SJSA1 (cell line): ENCODE measurements around the gene TRIM15. TPM values are rescaled to one million over a fixed set of nuclear protein-coding genes. Genes with fewer than 3 reads are reported as not detected.
"Not testable (repeated sequence)": the region's sequence is repeated elsewhere in the genome, so short reads cannot be mapped to it uniquely, and the experiment has no call there.

Experiments
- DNase-seq, 2 experiments: peaks; one replicate each; pipeline ENCODE4 v3.0.0-alpha.2; 2015 to 2020; ENCODE audit warnings: low spot score in 2 of 2, low read depth in 1 of 2
- H3K27ac ChIP-seq: fragments of 250-450 bp; sonication (Bioruptor Pico); 2 replicates; pipeline ENCODE4 v1.5.1; 2020; ENCODE audit warnings: mild to moderate bottlenecking, moderate library complexity
- H3K27me3 ChIP-seq: fragments of 250-450 bp; sonication (Bioruptor Pico); replicated peaks from 2 replicates; pipeline ENCODE4 v1.5.1; 2020; ENCODE audit warnings: mild to moderate bottlenecking, moderate library complexity
- H3K36me3 ChIP-seq: fragments of 250-450 bp; sonication (Bioruptor Pico); 2 replicates; pipeline ENCODE4 v1.5.1; 2020; ENCODE audit warnings: mild to moderate bottlenecking
- H3K4me1 ChIP-seq: fragments of 250-450 bp; sonication (Bioruptor Pico); replicated peaks from 2 replicates; pipeline ENCODE4 v1.6.1; 2021; ENCODE audit warnings: mild to moderate bottlenecking
- H3K4me3 ChIP-seq: fragments of 250-450 bp; sonication (Bioruptor Pico); 2 replicates; pipeline ENCODE4 v1.5.1; 2020; ENCODE audit warnings: mild to moderate bottlenecking
- H3K9me3 ChIP-seq: fragments of 250-450 bp; sonication (Bioruptor Pico); replicated peaks from 2 replicates; pipeline ENCODE4 v1.5.1; 2020; ENCODE audit warnings: mild to moderate bottlenecking
- total RNA-seq: library from RNA; depleted of rRNA; stranded (reverse); fragments of >200 nt; shearing (Covaris generic); gene quantifications from 2 replicates; pipeline ENCODE4 v1.2.3, GENCODE V29; 2014

Gene TRIM15
- total RNA-seq, 1 experiment from 2014 or later = not detected

DNA sequence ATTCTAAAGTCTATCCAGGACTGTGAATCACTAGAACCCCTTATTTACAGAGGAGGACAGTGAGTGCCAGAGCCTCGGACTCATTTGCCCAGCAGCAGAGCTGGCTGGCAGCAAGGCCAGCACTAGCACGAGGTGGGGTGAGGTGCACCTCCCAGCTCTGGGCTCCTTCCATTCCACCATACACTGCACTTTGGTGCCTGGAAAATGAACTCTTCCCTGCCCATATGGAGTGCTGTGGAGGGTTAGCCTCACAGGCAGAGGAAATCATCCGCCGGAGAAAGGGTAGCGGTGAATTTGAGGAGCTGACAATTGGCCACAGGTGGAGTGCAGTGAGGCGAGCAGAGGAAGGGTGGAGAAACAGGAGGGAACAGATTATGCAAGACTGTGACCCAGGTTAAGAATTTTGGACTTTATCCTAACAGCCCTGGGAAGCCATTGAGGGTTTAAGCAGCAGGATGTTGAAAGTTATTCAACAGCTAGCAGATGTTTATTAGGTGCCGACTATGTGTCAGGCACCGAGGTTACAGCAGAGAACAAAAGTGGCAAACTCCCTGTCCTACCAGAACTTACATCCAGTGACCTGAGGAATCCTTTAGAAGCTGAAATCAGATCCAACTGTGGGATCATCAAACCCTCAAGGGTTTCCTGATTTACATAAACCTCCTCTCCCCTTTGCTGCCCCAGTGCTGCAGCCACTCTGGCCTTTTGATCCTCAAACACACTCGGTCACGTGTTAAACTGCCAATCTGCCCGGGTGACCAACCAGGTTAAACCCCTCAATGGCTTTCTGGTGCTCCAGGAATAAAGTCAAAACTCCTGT lies 43.7 kb downstream of the TRIM15 start:
- H3K4me3 ChIP-seq = no peak overlapping the region
- no peak overlapping the region for H3K27ac ChIP-seq
- peaks cover 42% of the 10 kb centered on the region for H3K36me3 ChIP-seq
- H3K9me3 ChIP-seq = no peaks in the 10 kb centered on the region
- no peak for DNase-seq
- H3K27me3 ChIP-seq = no peaks in the 10 kb centered on the region
- H3K4me1 ChIP-seq = peaks cover 27% of the 10 kb centered on the region

DNA sequence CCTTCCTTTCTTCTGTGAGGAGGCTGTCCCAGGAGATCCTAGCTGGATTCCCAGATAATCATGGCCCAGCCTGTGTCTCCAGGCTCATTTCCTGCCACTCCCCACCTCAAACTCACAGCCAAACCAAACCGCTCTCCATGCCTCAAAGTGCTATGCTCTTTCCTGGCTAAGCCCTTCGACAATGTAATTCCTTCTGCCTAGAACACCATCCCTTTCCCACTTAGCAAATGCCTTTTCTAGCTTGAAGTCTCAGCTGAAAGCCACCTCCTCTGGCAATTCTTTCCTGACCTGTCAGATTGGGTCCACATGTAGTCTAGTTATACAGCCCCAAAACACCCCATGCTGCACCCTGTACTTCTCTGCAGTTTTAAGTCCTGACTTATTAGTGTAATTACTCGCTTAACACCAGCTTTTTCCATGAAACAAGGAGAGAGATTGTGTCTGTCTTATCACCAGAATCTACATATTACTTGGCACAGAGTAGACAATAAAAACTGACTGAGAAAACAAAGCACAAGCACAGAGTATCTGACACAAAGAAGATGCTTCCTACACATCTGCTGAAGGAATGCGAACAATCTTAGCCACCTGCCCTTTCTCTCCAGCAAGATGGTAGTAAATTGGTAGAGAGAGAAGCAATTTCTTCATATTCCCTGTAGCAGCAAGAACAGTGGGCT lies 44.4 kb downstream of the TRIM15 start:
- H3K4me3 ChIP-seq = no peak overlapping the region
- no peak for DNase-seq

DNA sequence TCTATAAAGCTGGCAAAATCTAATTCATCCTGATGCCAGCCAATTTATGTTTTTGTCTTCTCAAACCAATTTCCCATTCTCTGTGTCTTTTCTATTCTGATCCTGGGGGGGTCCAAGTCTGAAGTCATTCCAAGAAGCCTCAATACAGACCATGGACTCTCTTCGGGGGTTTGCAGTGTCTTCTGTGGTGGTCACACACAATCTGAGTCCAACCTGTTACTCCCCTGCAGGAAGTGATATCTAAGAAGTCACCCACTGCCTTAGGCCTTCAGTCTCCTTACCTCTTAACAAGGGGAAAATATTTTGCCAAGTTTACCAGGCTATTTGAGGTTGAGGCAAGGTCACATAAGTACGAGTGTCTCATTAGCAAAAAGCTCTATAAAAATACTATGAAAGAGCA lies 48.0 kb downstream of the TRIM15 start:
- Histone ChIP-seq H3K27ac (no peak overlapping the region), H3K4me3 (no peak overlapping the region), H3K36me3 (peaks cover 37% of the 10 kb centered on the region), H3K27me3 (no peaks in the 10 kb centered on the region), H3K4me1 (peaks cover 41% of the 10 kb centered on the region), H3K9me3 (no peaks in the 10 kb centered on the region)
- no peak for DNase-seq

More for the DNA sequence above, 44.4 kb downstream of the TRIM15 start:
- Histone ChIP-seq H3K27me3 (no peaks in the 10 kb centered on the region), H3K9me3 (no peaks in the 10 kb centered on the region), H3K4me1 (peaks cover 30% of the 10 kb centered on the region), H3K36me3 (peaks cover 42% of the 10 kb centered on the region), H3K27ac (no peak overlapping the region)

DNA sequence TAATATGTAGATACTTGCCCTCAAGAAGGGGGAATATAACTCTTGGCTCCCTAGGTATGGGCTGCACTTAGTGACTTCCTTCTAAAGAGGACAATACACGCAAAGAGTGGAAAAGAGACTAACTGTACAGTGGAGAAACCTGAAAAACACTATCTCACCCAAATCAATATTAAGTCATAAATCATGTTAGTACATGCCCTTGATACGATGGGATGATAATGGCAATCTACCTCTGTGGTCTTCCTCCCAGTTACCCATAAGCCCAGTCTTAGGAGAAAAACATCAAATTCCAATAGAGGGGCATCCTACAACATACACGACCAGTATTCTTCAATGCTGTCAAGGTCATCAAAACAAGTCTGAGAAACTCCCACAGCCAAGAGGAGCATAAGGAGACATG lies 48.6 kb downstream of the TRIM15 start:
- no peaks in the 10 kb centered on the region for H3K27me3 ChIP-seq
- no peak overlapping the region for H3K27ac ChIP-seq
- H3K36me3 ChIP-seq = peaks cover 34% of the 10 kb centered on the region
- H3K9me3 ChIP-seq = no peaks in the 10 kb centered on the region
- peaks cover 40% of the 10 kb centered on the region for H3K4me1 ChIP-seq
- DNase-seq = no peak
- H3K4me3 ChIP-seq = peak overlapping the region; percentile 76

DNA sequence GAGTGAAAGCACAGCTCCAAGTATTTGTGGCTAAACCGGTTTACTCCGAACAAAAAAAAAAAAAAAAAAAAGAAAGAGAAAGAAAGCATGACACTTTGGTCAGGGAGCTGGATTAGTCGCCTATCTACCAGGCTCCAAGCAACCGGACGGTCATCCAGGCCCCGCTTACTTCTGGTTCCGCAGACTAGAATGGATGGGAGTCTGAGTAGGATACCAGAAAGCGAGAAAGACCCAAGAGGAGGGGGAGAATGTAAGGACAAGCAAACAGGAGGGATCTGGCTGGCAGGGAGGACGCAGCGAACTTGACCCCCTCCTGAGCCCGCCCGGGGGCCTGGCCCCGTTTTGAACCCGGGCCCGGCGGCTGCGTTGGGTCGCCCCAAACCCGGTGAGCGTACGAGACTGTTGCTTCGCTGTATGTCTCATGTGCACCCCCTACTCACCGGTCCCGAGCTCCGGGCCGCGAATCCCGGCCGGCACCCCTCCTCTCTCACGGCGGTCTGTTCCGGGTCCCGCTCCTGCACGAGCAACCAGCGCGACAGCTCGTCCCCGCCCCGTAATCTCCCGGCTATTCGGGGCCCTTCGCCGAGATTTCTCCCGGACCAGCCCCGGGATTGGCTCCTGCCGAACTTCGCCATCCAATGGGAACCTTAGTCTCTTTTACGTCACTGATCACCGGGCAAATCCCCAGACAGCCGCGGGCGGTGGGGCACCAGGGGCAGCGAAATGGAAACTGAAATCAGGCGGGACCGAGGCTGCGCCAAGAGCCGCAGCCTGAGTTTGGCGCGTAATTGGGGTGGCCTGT lies 49.7 kb downstream of the TRIM15 start, which contains the start of gene TRIM26:
TSS of gene TRIM26 (minus strand) at position 542 of the 802 bp plus-strand sequence. CDS start 14,303 bp downstream, outside the sequence.
- H3K36me3 ChIP-seq = peaks cover 26% of the 10 kb centered on the region
- H3K9me3 ChIP-seq = no peaks in the 10 kb centered on the region
- H3K27ac ChIP-seq = peak within 1 kb of the TSS; percentile 79
- H3K27me3 ChIP-seq = no peaks in the 10 kb centered on the region
- H3K4me3 ChIP-seq = peak within 1 kb of the TSS; percentile 76
- peaks cover 33% of the 10 kb centered on the region for H3K4me1 ChIP-seq
- peak; percentile 96 to 98 for DNase-seq

DNA sequence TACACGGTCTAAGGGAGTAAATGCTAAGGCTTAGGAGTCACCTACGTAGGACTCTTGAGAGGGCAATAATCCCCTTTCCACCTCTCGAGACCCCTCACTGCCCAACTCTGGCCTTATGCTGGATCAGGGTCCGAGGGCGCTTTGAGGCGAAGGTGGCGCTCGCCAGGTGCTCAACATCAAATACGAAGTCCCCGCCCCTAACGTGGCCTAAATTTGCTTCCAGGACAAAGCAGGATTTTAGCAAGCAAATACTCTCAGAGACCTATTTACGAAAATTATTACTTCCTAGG lies 50.3 kb downstream of the TRIM15 start:
- DNase-seq = no peak
- Histone ChIP-seq H3K4me3 (peak overlapping the region; percentile 76), H3K9me3 (no peaks in the 10 kb centered on the region), H3K36me3 (peaks cover 24% of the 10 kb centered on the region), H3K27ac (peak overlapping the region; percentile 79), H3K27me3 (no peaks in the 10 kb centered on the region), H3K4me1 (peaks cover 33% of the 10 kb centered on the region)

DNA sequence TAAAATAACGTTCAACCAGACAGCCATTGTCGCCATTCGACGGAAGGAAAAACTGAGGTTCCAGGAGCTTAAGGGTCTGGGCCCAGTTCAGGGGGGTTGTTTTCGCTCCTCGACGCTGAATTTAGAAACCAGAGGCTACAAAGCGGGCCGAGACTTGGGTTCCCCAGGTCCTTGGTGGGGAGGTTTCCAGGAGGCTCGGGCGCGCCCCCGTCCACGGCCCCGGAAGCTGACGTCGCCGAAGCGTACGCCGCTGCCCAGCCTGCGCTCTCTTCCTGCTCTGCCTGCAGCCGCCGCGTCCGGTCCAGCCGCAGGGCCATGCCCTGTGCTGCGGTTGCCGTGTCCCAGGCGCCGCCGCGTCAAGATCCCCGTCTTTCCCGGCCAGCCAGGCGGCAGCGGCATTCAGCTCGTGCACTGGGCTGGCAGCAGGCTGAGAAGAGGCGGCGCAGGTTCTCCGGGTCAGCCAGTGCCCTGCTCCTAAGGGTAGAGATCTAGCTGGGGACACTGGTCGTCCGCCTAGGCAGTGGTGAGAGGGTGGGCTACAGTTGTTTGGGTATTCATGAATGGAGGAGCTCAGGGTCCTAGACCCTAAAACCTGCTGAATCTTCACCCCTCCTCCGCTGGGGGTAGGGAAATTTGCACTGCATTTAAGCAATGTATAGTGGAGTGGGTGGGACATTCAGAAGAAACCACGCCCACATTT lies 50.8 kb downstream of the TRIM15 start:
- Histone ChIP-seq H3K27me3 (no peaks in the 10 kb centered on the region), H3K4me3 (peak overlapping the region; percentile 76), H3K4me1 (peaks cover 33% of the 10 kb centered on the region), H3K27ac (peak overlapping the region; percentile 79), H3K36me3 (peaks cover 19% of the 10 kb centered on the region), H3K9me3 (no peaks in the 10 kb centered on the region)
- peak; percentile 80 to 82 for DNase-seq

DNA sequence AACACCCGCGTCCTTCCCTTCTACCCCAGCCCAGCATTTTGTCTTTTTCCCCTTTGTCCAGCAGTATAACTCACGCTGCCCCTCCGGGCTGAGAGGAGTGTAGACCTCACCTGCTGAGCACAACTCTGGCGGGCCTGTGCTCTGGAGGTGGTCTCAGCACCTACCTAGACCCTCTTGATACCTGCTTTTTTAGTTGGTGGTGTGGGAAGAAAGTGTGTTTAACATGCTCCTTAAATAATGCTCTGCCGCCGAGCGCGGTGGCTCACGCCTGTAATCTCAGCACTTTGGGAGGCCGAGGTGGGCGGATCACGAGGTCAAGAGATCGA lies 51.3 kb downstream of the TRIM15 start:
- H3K27me3 ChIP-seq = no peaks in the 10 kb centered on the region; the same call in 1 of the 2 replicates
- H3K4me1 ChIP-seq = peaks cover 33% of the 10 kb centered on the region
- H3K9me3 ChIP-seq = no peaks in the 10 kb centered on the region
- no peak for DNase-seq
- H3K27ac ChIP-seq = no peak overlapping the region
- H3K36me3 ChIP-seq = peaks cover 15% of the 10 kb centered on the region
- H3K4me3 ChIP-seq = peak overlapping the region; percentile 76

DNA sequence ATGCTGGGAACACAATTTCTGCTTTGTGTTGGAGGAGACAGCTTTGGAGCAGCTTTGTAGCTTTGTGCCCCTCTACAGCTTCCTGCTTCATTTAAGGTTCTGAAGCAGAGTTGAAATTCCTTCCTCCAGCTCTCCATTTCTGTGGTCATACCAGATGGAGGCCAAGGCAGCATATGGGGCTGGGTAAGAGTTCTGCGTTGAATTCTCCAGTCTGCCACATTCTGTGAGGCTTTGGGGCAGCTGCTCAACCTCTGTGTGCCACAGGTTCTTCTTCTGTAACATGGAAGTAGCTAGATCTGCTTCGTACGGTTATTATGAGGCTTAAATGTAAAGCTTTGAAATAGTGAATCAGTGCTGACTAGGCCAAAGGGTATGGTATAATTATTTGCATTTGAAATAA lies 52.8 kb downstream of the TRIM15 start:
- Histone ChIP-seq H3K36me3 (peaks cover 7% of the 10 kb centered on the region), H3K9me3 (no peaks in the 10 kb centered on the region), H3K4me1 (peaks cover 24% of the 10 kb centered on the region), H3K27me3 (peaks cover 2% of the 10 kb centered on the region; the same call in 1 of the 2 replicates), H3K27ac (no peak overlapping the region), H3K4me3 (no peak overlapping the region)
- DNase-seq = no peak

DNA sequence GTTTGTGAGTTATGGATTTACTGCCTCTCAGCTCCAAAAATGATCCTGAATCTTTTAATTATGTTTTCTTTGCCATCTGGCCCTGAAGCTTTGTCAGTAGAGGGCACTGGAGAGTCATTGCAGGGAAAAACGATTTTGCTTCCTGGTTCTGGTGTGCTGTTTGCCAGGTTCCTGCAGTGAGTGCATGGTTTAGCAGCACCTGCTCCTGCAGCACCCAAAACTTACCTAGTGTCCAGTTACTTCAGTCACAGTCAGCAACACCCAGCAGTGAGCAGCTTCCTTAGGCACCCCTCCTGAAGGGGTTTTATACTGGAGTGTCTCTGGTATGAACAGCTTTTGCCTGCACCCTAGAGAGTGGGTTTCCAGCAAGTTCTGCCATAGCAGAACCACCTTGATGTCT lies 55.9 kb downstream of the TRIM15 start:
- peaks cover 2% of the 10 kb centered on the region; the same call in 1 of the 2 replicates for H3K27me3 ChIP-seq
- peaks cover 3% of the 10 kb centered on the region for H3K9me3 ChIP-seq
- peaks cover 5% of the 10 kb centered on the region; the same call in 1 of the 2 replicates for H3K4me1 ChIP-seq
- no peak overlapping the region for H3K27ac ChIP-seq
- H3K36me3 ChIP-seq = no peaks in the 10 kb centered on the region
- peak in 1 of 2 experiments; percentile 39 for DNase-seq
- no peak overlapping the region for H3K4me3 ChIP-seq

DNA sequence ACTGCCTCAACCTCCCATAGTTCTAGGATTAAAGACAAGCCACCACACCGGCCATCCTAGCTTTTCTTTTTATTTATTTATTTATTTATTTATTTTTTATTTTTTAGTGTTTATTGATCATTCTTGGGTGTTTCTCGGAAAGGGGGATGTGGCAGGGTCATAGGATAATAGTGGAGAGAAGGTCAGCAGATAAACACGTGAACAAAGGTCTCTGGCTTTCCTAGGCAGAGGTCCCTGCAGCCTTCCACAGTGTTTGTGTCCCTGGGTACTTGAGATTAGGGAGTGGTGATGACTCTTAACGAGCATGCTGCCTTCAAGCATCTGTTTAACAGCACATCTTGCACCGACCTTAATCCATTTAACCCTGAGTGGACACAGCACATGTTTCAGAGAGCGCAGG lies 58.0 kb downstream of the TRIM15 start:
- not testable (repeated sequence) for H3K9me3 ChIP-seq, H3K27ac ChIP-seq, H3K36me3 ChIP-seq, H3K27me3 ChIP-seq, H3K4me1 ChIP-seq, H3K4me3 ChIP-seq, DNase-seq

DNA sequence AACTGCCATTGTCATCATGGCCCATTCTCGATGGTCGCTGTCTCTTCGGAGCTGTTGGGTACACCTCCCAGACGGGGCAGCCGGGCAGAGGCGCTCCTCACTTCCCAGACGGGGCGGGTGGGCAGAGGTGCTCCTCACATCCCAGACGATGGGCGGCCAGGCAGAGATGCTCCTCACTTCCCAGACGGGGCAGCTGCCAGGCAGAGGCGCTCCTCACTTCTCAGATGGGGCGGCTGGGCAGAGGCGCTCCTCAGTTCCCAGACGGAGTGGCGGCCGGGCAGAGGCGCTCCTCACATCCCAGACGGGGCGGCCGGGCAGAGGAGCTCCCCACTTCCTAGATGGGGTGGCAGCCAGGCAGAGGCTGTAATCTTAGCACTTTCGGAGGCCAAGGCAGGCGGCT lies 58.6 kb downstream of the TRIM15 start:
- H3K4me3 ChIP-seq, H3K9me3 ChIP-seq, H3K27me3 ChIP-seq, H3K4me1 ChIP-seq, DNase-seq, H3K36me3 ChIP-seq, H3K27ac ChIP-seq: not testable (repeated sequence)
